Kidney (tissue), 14 donors: ENCODE measurements around the gene SLC6A11. TPM values are rescaled to one million over a fixed set of nuclear protein-coding genes. Genes with fewer than 3 reads are reported as not detected.

ENCODE experiments used
- DNase-seq, 5 donors: peaks; one replicate each; pipeline ENCODE4 v3.0.0-alpha.2; 2013 to 2020
- FAIRE-seq: peaks from 2 replicates; lab custom pipeline; 2012; peaks lifted over from hg19 to GRCh38; lab: Jason Lieb, UNC
- H3K27ac ChIP-seq, 2 donors: one replicate each; pipeline ENCODE4 v1.7.0; 2013; ENCODE audit warnings: low read depth in 2 of 2, low read length in 2 of 2, inconsistent platforms in 1 of 2
- H3K27me3 ChIP-seq: one replicate; pipeline ENCODE4 v1.7.1; 2013; ENCODE audit warnings: low read length, inconsistent platforms; ENCODE audit not compliant: control insufficient read depth, insufficient read depth
- H3K36me3 ChIP-seq, 3 donors: one replicate each; pipeline versions ENCODE4 v1.7.0 to v1.7.1; 2013; ENCODE audit warnings: low read length in 3 of 3, control low read depth in 1 of 3, inconsistent platforms in 1 of 3; ENCODE audit not compliant: insufficient read depth in 3 of 3, control insufficient read depth in 2 of 3
- H3K4me1 ChIP-seq, 3 donors: one replicate each; pipeline versions ENCODE4 v1.7.0 to v1.7.1; 2013; ENCODE audit warnings: low read length in 3 of 3, inconsistent platforms in 1 of 3, low read depth in 1 of 3; ENCODE audit not compliant: control insufficient read depth in 2 of 3, insufficient read depth in 2 of 3
- H3K4me3 ChIP-seq, 3 donors: one replicate each; pipeline versions ENCODE4 v1.7.0 to v1.8.1; 2013; ENCODE audit warnings: low read length in 3 of 3, control low read depth in 1 of 3, inconsistent platforms in 1 of 3
- H3K9ac ChIP-seq, 3 donors: one replicate each; pipeline versions ENCODE4 v1.7.0 to v1.7.1; 2013; ENCODE audit warnings: low read length in 3 of 3, control low read depth in 1 of 3, inconsistent platforms in 1 of 3
- H3K9me3 ChIP-seq, 3 donors: one replicate each; pipeline versions ENCODE4 v1.7.0 to v1.7.1; 2013; ENCODE audit warnings: low read length in 3 of 3, control low read depth in 1 of 3, inconsistent platforms in 1 of 3; ENCODE audit not compliant: control insufficient read depth in 2 of 3, insufficient read depth in 1 of 3
- CTCF ChIP-seq: IDR thresholded peaks from 3 replicates; pipeline ENCODE4 v1.5.1; 2012; ENCODE audit warnings: mild to moderate bottlenecking, moderate library complexity, borderline replicate concordance; ENCODE audit not compliant: insufficient read depth; ENCODE audit errors: extremely low read depth
- intact Hi-C: fragments of 100-400 bp; cut with DNase I; formaldehyde crosslinking; loops from one replicate; pipeline ENCODE4 v1.11.1; 2022
- polyA plus RNA-seq: library from polyadenylated mRNA; stranded (reverse); fragments of 350-450 nt; fragmentation: Illumina TruSeq; extraction: RNeasy Lipid Tissue Mini Kit (QIAGEN cat#74804); gene quantifications from one replicate; pipeline ENCODE4 v1.2.3, GENCODE V29; 2014; ENCODE audit warnings: low read depth, low replicate concordance; ENCODE audit not compliant: insufficient read depth
- total RNA-seq: library from RNA; stranded (reverse); fragmentation: NEBNext Ultra II Directional; extraction: Animal tissue kit (Norgen Biotek cat#: 25700); gene quantifications from one replicate; pipeline ENCODE4 v1.2.1, GENCODE V29; 2021
- donor health status: control.
- donor health status: control.
- donor health status: control.
- donor health status: control.
- donor health status: control.
- donor health status: DM: yes; HTN: yes; CAD: no.
- donor health status: Normal renal cell carcinoma (clear cell type).

The SLC6A11 gene
- total and polyA plus RNA-seq, 2 donors from 2014 or later = 0.38 TPM; not detected in 1

GRCh38 chr3:10834951-10835350 is 18.9 kb downstream of the SLC6A11 start:
- intact Hi-C loops = no loop called here
- TF ChIP-seq CTCF = no peak
- H3K9ac ChIP-seq = no peak overlapping the region
- H3K27ac ChIP-seq = no peak overlapping the region
- no peak overlapping the region for H3K4me3 ChIP-seq
- no peak for DNase-seq
- no peak for FAIRE-seq
- no peaks in the 10 kb centered on the region for H3K27me3 ChIP-seq
- H3K9me3 ChIP-seq = no peaks in the 10 kb centered on the region
- no peaks in the 10 kb centered on the region for H3K4me1 ChIP-seq
- H3K36me3 ChIP-seq = no peaks in the 10 kb centered on the region

GRCh38 chr3:10835406-10835805 is 19.4 kb downstream of the SLC6A11 start:
- Histone ChIP-seq H3K9me3 (no peaks in the 10 kb centered on the region), H3K36me3 (no peaks in the 10 kb centered on the region), H3K27me3 (no peaks in the 10 kb centered on the region), H3K27ac (no peak overlapping the region), H3K4me1 (no peaks in the 10 kb centered on the region), H3K9ac (no peak overlapping the region), H3K4me3 (no peak overlapping the region)
- no peak for DNase-seq
- intact Hi-C loops = no loop called here
- FAIRE-seq = no peak
- no peak for TF ChIP-seq CTCF

GRCh38 chr3:10836676-10837075 is 20.6 kb downstream of the SLC6A11 start:
- Histone ChIP-seq H3K36me3 (no peaks in the 10 kb centered on the region), H3K27me3 (no peaks in the 10 kb centered on the region), H3K9me3 (no peaks in the 10 kb centered on the region), H3K27ac (no peak overlapping the region), H3K4me3 (no peak overlapping the region), H3K4me1 (no peaks in the 10 kb centered on the region), H3K9ac (no peak overlapping the region)
- FAIRE-seq (no peak), DNase-seq (no peak)
- intact Hi-C loops = no loop called here
- no peak for TF ChIP-seq CTCF

- H3K4me1 ChIP-seq = no peaks in the 10 kb centered on the region
- H3K9me3 ChIP-seq = no peaks in the 10 kb centered on the region
- H3K9ac ChIP-seq = no peak overlapping the region
- FAIRE-seq = no peak
- no peak for DNase-seq
- no peaks in the 10 kb centered on the region for H3K27me3 ChIP-seq
- H3K36me3 ChIP-seq = no peaks in the 10 kb centered on the region
- no peak for TF ChIP-seq CTCF
- no peak overlapping the region for H3K27ac ChIP-seq
- intact Hi-C loops = no loop called here
- H3K4me3 ChIP-seq = no peak overlapping the region
These were observed 21.8 kb downstream of the SLC6A11 start for GRCh38 chr3:10837849-10838248.
